Effector memory CD4-positive, alpha-beta T cell (primary cell): ENCODE data around the gene FTCDNL1.

Experiments used
- DNase-seq, 3 donors: peaks; one replicate each; pipeline ENCODE4 v3.0.0-alpha.2; 2020
- H3K27ac ChIP-seq: 2 replicates; pipeline ENCODE4 v1.7.0; 2013; ENCODE audit warnings: mild to moderate bottlenecking, low read length, moderate library complexity; ENCODE audit not compliant: insufficient read depth, poor library complexity, severe bottlenecking
- H3K27me3 ChIP-seq: replicated peaks from 2 replicates; pipeline ENCODE4 v1.7.0; 2013; ENCODE audit warnings: mild to moderate bottlenecking, low read length; ENCODE audit not compliant: insufficient read depth, control insufficient read depth, poor library complexity, severe bottlenecking
- H3K36me3 ChIP-seq: 2 replicates; pipeline ENCODE4 v1.7.0; 2013; ENCODE audit warnings: mild to moderate bottlenecking, low read length, moderate library complexity; ENCODE audit not compliant: control insufficient read depth, insufficient read depth
- H3K4me1 ChIP-seq: 2 replicates; pipeline ENCODE4 v1.7.0; 2013; ENCODE audit warnings: low read length, mild to moderate bottlenecking; ENCODE audit not compliant: control insufficient read depth, insufficient read depth, poor library complexity, severe bottlenecking
- H3K4me3 ChIP-seq: 2 replicates; pipeline ENCODE4 v1.7.0; 2013; ENCODE audit warnings: low read length, low read depth, mild to moderate bottlenecking; ENCODE audit not compliant: insufficient read depth, poor library complexity, severe bottlenecking
- H3K9me3 ChIP-seq: 2 replicates; pipeline ENCODE4 v1.7.0; 2013; ENCODE audit warnings: mild to moderate bottlenecking, low read length, moderate library complexity; ENCODE audit not compliant: control insufficient read depth

The FTCDNL1 gene

DNA sequence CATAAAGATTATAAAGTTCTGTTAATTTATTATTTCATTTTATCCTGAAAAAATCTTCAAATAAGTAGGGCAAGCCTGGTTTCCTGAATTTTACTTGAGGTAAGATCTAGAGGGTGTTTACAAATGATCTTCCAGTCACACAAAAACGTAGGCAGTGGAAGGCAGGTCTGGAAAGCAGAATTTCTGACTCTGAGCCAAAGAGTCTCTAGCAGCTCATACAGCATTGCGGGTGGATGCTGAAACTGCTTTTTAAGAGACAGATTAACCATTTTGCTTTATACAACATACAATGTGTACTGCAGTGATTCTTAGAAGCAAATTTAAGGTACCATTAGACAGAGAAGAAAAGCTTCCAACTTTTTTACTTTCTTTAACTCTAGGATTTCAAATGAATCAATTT is 117.0 kb downstream of the FTCDNL1 start:
- H3K9me3 ChIP-seq = no peaks in the 10 kb centered on the region
- no peak overlapping the region for H3K4me3 ChIP-seq
- H3K4me1 ChIP-seq = no peaks in the 10 kb centered on the region
- no peaks in the 10 kb centered on the region for H3K27me3 ChIP-seq
- no peaks in the 10 kb centered on the region for H3K36me3 ChIP-seq
- DNase-seq = no peak
- no peak overlapping the region for H3K27ac ChIP-seq

DNA sequence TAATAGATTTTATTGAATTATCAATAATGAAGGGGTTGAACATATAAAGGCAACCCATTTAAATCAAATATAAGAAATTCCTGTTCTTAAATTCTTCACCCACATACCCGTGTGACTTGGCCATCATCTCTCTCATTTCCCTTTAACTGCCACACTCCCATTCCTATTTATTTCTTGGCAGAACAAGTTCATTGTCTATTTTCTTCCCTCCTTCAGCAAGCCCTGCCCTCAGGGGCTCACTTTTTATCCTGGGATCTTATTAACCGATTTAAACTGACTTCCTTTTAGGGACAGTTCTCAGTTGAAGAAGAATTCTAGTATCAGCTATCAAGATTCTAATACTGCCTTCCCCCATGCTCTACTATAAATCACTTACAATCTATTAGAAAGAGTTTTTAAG is 123.2 kb downstream of the FTCDNL1 start:
- H3K4me3 ChIP-seq = no peak overlapping the region
- no peaks in the 10 kb centered on the region for H3K27me3 ChIP-seq
- DNase-seq = no peak
- H3K9me3 ChIP-seq = no peaks in the 10 kb centered on the region
- H3K36me3 ChIP-seq = no peaks in the 10 kb centered on the region
- H3K27ac ChIP-seq = no peak overlapping the region
- H3K4me1 ChIP-seq = no peaks in the 10 kb centered on the region

DNA sequence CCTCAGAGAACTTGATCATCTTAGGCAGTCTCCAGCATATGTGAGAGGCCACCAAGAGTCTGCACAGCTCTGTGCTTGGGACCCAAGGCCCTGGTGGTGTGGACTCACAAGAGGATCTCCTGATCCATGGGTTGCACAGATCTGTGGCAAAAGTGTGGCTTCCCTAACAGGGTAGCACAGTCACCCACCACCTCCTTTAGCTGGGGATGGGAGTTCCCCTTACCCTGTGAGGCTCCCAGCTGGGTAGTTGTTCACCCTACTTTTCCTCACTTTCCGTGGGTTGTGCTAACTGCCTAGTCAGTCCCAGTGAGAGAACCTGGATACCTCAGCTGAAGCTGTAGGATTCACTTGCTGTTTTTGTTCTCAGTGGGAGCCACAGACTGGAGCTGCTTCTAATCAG is 123.7 kb downstream of the FTCDNL1 start:
- no peaks in the 10 kb centered on the region for H3K36me3 ChIP-seq

DNA sequence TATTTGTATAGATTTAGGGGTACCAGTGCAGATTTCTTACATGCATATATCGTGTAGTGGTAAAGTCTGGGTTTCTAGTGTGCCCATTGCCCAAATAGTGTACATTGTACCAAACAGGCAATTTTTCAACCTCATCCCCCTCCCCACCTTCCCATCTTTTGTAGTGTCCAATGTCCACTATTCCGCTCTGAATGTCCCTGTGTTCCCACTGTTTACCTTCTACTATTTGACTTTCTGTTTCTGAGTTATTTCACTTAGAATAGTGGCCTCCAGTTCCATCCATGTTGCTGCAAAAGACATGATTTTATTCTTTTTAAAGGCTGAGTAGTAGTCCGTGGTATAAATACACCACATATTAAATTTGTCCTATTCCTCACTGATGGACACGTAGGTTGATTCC is 132.9 kb downstream of the FTCDNL1 start:
- no peaks in the 10 kb centered on the region for H3K27me3 ChIP-seq
- no peaks in the 10 kb centered on the region for H3K4me1 ChIP-seq
- no peak overlapping the region for H3K27ac ChIP-seq
- H3K4me3 ChIP-seq = no peak overlapping the region
- H3K9me3 ChIP-seq = no peaks in the 10 kb centered on the region
- no peaks in the 10 kb centered on the region for H3K36me3 ChIP-seq
- no peak for DNase-seq

More for the DNA sequence above, 123.7 kb downstream of the FTCDNL1 start:
- Histone ChIP-seq H3K4me1 (no peaks in the 10 kb centered on the region), H3K4me3 (no peak overlapping the region), H3K27me3 (no peaks in the 10 kb centered on the region), H3K9me3 (no peaks in the 10 kb centered on the region), H3K27ac (no peak overlapping the region)
- DNase-seq = no peak

DNA sequence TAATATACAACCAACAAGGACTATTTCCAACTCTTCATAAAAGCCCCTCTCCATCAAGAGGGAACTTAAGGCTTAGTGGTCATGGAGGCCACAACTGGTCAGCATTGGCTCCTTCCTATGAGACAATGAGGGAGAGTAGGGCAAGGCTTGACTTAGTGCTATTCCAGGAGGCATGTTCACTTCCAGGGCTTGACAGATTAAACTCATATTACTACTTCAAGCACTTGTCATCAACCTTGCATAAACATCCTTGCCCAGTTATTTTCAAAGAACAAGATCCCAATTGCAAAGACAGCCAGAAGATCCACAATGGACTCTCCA is 133.4 kb downstream of the FTCDNL1 start:
- no peak overlapping the region for H3K27ac ChIP-seq
- no peak for DNase-seq
- H3K4me3 ChIP-seq = no peak overlapping the region
- no peaks in the 10 kb centered on the region for H3K9me3 ChIP-seq
- no peaks in the 10 kb centered on the region for H3K27me3 ChIP-seq
- H3K36me3 ChIP-seq = no peaks in the 10 kb centered on the region
- no peaks in the 10 kb centered on the region for H3K4me1 ChIP-seq

DNA sequence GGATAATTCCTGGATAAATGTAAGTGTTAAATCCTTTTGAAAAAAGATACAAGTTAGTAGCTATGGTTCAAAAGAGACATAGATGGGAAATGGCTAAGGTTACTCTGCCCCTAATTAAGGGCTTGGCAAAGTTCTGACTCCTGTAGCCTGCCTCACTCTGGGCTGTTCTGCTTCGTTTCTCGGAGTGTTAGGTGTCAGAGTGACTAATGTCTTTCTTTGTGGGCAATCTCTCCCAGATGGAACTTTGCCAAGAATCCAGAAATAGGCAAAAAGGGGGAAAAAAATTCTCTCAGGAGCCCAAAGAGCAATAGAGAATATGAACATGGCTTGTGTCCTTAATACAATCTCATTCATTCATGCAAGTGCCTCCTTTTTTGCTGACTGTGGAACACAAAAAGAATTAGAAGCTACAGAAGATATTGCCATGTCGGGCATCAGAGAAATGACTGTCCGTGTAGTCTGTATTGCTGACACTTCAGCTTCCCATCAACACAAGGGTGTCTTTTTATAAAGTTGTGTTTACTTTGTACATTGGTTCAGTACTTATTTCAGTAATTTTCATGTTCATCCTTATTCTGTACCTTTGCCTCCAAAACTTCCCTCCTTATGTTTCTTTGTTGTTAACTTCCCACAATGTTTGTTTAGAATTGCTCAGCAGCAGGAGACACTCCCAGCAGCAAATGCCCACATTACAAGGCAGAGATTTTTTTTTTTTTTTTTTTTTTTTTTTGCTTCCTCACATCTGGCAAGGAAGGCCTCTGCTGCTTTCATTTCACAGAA is 134.0 kb downstream of the FTCDNL1 start:
- no peaks in the 10 kb centered on the region for H3K36me3 ChIP-seq
- no peak for DNase-seq
- H3K4me1 ChIP-seq = no peaks in the 10 kb centered on the region
- no peak overlapping the region for H3K27ac ChIP-seq
- H3K9me3 ChIP-seq = no peaks in the 10 kb centered on the region
- no peaks in the 10 kb centered on the region for H3K27me3 ChIP-seq
- no peak overlapping the region for H3K4me3 ChIP-seq

DNA sequence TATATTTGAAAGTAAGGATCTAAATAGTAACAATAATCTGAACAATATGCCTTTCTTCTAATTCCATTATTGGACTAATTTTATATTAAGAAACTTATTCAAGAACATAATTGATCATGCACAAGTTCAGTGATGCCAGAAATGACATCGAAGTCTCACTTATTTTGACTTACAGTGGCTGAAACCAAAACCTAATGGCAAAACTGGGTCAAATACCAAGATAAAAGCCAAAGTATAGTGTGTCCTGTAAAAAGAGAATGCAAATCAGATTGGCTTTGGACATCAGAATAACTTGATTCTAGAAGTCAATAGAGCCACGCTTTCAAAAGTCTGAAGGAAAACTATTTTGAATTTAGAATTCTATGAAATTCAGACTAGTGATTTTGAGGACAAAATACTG is 137.2 kb downstream of the FTCDNL1 start:
- H3K27ac ChIP-seq = no peak overlapping the region
- H3K36me3 ChIP-seq = no peaks in the 10 kb centered on the region
- no peaks in the 10 kb centered on the region for H3K9me3 ChIP-seq
- no peak overlapping the region for H3K4me3 ChIP-seq
- DNase-seq = no peak
- no peaks in the 10 kb centered on the region for H3K27me3 ChIP-seq
- H3K4me1 ChIP-seq = no peaks in the 10 kb centered on the region

DNA sequence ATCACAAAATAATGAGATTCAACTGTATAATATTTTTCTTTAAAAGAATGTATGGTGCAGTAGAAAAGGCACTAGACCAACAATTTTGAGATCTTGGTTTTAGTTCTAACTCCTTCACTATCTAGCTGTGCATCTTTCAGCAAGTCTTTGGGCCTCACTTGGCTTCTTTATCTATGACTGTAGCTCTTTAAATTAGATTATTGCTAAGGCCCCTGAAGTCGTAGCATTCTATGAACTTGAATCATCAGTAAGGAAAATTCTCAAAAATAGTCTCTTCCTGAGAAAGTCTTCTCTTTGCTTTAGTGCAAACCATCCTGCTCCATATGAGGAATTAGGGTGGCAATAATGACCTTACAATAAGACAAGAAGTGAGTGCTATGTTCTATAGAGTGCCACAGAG is 140.4 kb downstream of the FTCDNL1 start:
- no peaks in the 10 kb centered on the region for H3K27me3 ChIP-seq
- H3K9me3 ChIP-seq = no peaks in the 10 kb centered on the region
- H3K4me3 ChIP-seq = no peak overlapping the region
- H3K4me1 ChIP-seq = no peaks in the 10 kb centered on the region
- H3K36me3 ChIP-seq = no peaks in the 10 kb centered on the region
- no peak for DNase-seq
- no peak overlapping the region for H3K27ac ChIP-seq
